Measurements from ENCODE around the gene TPP2.

Gene TPP2

DNA sequence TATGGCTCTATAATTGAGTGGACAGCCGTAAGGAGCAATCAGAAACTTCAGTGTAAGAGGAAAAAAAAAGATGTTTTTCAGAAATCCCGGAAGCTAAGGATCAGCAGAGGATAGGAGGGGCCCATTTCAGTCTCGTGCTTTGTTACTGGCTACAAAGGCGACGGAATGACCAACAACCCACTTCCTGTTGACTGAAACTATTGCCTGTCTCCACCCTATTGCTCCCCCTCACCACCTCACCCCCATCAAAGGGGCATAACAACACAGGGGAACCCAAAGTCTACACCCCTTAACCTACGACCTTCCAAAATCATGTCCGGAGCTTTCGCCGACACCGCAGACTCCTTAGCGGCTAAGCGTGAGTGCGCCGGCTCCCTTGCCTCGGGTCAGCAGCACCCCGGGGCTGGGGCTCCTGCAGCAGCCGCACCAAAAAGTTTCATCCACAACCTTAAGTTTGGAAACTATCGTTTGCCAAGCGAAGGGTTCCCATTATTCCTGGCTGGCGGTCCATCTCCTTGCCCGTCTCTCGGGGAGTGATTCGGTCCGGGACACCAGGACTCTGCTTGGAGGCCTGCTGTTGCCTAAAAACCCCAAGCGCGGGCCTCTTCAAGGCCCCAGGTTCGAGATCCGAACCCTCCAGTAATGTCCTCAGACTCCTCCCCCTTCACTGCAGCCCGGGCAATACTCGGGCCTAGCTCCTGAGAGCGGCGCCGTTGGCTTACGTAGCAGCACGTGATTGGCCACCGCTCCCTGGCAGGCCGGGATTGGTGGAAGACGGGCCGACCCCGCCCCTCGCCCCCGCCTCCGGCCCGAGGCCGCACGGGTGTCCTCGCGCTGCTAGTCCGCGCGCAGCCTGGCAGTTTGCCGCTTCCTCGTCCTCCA lies at the start of gene TPP2:
TPP2 (plus strand) TSS at position 840 of the 882 bp plus-strand sequence. CDS start 53 bp downstream, outside the sequence.
- peak; percentile 99 for DNase-seq (ENCODE audit: low spot score)

DNA sequence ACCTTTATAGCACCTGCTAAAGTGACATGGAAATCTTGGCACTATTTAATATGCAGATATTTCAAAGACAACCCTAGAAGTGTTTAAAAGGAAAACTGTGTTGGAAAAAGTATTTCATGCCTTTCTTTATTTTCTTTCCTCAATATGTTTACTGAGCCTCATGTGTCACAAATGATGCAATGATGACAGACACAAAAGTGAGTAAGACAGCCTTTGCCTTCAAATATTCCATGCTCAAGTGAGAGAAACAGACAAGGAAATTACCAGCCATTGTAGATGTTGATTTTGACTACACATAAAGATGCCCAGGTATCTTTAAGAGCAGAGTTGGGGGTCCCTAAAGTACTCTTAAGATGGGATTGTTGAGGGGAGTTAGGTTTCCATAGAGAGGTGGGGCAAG lies 48.0 kb upstream of the TPP2 start:
- peak; percentile 21 for DNase-seq (ENCODE audit: low spot score)

DNA sequence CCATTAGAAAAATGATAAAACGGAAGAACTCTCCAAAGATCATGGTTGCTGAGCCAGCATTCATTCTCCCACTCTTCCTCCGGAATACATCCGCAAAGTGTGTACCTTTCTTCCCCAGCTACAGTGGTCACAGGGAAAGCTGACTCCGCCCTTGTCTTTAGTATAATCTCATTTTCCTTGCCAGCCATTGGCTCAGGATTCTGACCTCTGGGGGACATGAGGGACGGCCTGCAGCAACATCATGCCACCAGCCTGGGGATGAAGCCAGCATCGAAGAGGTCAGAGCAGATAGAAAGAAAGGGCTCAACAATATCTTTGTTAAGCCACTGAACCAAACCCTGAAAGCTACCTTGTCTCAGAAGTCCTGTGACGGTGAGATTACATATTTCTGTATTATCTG lies 46.3 kb upstream of the TPP2 start:
- no peak for DNase-seq (ENCODE audit: low spot score)

DNA sequence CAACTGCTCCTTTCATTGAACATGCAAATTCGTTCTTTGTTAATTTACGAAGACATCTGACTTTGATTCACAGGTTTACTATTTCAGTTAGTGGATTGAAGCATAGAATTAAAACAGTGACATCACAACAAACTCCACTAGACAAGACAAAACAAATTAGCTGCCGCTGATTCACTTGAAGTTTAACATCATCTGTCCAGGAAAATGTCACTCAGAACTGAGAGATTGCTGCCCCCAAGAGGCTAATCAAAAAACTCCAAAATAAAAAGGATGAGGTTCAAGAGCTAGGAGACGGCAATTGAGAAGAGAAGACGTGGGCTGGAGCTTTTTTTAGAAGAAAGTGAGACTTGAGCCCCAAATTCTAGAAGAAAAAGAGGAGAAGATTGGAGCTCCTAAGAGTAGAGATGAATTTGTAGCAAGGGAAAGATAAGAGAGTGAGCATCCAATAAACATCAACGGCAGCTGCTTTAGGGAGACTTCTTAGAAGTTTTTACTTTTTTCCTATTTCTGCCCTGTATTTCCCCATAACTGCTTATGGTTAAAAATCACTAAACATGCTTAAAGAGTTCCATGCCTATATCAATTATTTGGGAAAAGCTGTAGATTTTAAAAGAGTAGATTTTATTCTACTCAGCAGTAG lies 40.8 kb upstream of the TPP2 start:
- peak; percentile 63 for DNase-seq (ENCODE audit: low spot score)

DNA sequence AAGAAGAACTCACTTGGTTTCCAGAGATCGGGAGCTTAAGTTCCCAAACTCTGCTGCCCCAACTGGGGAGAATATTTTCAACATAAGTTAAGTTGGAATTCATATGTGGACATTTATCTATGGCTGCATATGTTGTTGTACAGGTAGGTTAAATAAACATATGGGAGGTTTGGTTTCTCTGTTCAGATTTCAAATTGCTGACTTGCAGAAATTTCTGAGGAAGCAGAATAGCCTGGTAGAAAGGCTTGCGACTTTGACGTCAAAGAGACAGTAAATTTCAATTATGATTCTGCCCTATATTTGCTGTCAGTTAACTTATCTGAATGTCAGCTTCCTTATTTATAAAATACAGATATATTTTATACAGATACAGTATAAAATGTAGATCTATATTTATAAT lies 40.0 kb upstream of the TPP2 start:
- DNase-seq (ENCODE audit: low spot score), result no peak

DNA sequence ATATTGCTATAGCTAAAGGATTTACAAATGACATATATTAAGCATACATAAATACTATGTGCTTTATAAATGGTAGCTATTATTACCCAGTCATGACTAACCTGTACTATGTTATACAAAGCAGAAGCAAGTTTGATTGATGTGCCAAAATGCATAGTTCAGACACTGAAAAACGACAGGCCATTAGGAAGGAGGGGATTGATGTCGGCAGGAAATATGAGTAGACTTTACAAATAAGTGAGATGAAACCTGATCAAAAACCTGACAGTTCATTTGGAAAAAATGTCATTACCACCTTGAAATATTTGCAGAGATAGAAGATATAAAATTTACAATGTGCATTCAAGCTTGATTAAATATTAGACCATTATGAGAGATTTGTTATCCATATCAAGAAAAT lies 38.8 kb upstream of the TPP2 start:
- no peak for DNase-seq (ENCODE audit: low spot score)

DNA sequence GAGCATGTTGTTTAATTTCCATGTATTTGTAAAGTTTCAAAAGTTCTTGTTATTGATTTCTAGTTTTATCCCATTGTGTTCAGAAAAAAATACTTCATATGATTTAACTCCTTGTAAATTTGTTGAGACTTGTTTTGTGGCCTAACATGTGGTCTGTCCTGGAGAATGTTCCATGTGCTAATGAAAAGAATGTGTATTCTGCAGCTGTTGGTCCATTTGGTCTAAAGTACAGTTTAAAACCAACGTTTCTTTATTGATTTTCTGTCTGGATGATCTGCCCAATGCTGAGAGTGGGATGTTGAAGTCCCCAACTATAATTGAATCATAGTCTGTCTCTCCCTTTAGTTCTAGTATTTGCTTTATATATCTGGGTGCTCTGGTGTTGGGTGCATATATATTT lies 34.9 kb upstream of the TPP2 start:
- DNase-seq (ENCODE audit: low spot score), result no peak

DNA sequence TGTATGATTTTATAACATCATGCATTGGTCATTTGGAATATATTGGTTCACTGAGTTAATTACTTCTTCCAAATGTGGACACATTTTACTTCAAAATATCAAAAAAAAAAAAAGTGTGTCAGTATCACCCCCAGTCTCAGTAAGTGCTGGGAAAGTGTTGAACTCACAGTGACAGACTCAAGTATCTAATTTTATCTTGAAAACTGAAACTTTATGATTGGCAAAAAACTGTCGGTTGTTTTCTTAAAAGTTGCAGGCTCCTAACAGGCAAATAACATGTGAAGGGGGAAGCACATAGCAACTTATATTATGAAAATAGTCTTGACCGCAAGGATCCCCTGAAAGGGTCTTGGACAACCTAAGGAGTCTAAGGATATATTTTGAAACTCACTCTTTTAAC lies 33.5 kb upstream of the TPP2 start:
- no peak for DNase-seq (ENCODE audit: low spot score)

DNA sequence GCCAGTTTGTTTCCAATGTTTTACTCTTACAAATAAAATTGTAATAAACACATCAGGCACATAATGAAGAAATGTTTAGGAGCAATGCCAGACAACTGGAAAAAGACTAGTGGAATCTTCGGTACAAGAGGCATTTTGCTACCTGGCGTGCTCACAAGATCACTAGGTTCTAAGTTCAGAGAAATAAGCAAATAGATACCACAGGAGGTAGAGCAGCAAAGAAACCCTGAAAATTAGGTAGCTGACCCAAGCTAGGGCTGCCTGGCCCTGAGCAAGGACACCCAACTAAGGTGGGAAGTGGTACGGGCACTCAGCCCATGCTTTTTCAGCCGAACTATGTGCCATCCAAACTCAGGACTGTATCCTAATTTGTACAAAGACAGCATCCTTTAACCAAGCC lies 32.2 kb upstream of the TPP2 start:
- DNase-seq (ENCODE audit: low spot score), result no peak

DNA sequence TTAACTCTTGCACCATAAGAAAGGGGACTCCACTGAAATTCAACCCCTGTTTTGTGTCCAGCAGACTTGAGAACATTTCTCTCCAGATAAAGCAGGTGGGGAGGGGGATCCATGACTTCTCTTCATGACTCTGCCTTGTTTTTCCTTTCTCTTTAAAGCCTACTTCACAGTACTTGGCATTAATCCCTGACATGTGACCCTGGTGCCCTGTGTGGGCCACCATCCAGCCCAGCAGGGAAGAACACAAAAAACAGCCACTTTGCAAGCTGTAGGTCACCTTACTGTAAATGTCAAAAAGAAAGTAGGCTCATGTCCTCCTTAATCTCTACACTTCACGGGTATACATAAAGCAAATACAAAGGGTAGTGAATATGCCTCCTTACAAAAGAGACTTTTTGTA lies 30.3 kb upstream of the TPP2 start:
- no peak for DNase-seq (ENCODE audit: low spot score)

DNA sequence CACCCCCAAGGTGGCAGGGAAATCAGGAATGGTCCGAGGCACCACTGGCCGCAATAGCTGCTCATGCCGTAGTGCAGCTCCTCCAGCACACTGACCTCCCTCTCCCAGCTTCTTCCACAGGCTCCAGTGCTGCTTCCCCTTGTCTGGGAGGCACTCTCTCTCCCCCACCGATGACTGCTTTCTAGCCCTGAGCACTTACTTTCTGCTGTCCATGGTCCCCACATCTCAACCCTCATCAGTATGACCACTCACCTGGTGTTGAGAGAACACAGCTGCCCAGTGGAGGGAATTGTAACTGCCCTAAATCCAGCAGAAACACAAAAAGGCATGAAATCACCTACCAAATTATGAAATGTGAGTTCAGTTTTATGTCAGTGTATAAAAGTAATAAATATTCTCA lies 28.9 kb upstream of the TPP2 start:
- DNase-seq (ENCODE audit: low spot score), result no peak

DNA sequence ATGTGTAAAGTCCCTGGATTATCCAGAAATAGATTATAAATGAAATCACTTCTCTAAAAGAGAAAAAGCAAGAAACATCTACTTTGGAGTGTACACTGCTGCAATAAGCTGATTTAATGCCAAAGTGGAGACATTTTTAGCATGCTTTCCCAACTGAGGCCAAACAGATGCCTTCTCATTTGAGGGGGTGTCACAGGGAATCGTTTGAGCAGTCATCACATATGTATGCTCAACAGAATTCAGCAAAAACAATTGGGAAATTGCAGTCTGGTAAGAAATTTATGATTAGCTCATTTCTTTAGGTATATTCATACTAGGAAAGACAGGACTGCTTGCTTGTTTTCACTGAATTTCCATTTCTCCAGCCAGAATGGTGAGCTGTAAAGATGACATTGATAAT lies 27.3 kb upstream of the TPP2 start:
- no peak for DNase-seq (ENCODE audit: low spot score)

DNA sequence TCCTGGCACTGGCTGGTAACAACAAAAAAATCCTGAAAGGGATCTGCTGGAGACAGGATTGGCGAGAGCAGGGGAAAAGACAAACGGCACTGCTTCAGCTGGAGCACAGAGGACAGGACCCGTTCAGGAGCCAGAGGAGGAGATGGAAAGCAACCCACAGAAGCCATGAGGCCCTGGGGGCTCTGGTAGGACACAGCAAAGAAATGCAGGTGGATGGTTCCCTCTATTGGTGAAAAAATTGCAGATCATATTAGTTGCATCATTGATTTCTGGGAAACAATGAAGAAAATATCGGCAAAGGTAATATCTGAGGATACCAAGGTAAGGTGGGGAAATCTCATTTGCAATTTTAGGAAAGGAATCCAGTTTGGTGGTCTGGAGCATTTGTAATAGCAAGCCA lies 25.7 kb upstream of the TPP2 start:
- DNase-seq (ENCODE audit: low spot score), result no peak

DNA sequence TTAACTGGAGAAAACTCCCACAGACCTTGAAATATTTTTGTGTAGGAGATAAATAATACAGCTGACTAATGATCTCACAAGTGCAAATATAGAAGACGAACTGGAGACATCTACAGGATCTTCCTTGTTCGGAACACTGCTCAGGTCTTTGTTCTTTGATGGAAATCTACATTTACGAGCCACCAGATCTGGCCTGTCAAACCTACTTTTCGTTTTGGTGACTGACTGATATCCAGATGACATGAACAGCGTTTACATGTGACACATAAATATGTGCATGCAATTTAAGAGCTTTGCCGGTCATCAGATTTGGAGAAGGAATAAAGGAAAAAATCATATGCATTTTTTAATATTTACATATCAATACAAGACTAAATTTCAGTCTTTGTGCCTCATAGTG lies 24.5 kb upstream of the TPP2 start:
- DNase-seq (ENCODE audit: low spot score), result no peak

DNA sequence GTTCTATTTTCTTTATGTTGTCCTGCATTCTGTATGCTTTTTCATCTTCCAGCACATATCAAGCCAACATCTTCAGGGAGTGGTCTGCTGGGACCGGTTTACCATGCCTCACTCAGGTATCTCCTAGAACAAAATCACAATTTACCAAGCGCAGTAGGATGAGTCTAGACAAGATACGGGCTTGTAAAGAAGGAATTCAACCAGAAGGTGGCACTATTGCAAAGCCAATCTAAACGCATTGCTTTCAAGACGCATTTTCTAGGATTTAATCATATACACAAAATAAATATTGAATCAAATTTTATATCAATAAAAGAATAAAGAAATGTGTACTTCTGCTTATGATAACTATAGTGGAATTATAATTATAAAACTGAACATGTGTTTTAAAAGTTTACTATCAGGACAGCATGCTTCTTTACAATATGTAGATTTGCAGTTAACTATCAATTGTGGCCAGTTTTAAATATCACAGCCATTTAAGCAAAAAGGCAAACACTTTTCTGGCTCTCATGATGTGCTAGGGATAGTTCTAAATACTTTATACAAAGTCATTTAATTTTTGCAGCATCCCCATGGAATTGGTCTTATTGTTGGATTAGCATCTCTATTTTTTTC lies 16.1 kb upstream of the TPP2 start:
- DNase-seq (ENCODE audit: low spot score), result peak; percentile 69

DNA sequence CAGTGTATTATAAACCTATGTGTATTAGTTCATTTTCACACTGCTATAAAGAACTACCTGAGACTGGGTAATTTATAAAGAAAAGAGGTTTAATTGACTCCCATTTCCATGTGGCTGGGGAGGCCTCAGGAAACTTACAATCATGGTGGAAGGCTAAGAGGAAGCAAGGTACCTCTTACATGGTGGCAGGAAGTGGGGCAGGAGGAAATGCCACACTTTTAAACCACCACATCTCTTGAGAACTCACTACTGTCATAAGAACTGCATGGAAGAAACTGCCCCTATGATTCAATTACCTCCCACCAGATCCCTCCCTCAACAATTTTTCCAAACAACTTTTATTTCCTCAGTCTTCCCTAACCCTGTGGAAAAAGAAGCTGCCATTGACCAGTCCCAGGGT lies 14.5 kb upstream of the TPP2 start:
- no peak for DNase-seq (ENCODE audit: low spot score)

DNA sequence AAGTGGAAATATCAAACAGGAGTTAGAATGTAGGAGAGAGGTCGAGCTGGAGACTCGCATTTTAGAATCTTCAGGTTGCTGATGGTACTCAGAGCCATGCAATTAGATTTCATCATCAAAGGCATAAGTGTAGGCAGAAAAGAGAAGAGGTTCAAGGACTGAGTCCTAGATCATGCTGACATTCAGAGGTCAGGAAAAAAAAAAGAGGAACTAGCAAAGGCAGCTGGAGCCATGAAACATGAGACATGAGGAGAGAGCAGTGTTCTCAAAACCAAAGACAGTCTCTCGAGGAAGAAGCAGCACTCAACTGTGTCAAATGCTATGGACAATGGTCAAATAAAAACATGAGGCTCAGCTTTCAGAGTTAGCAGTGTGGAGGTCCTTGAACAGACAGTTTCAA lies 12.4 kb upstream of the TPP2 start:
- DNase-seq (ENCODE audit: low spot score), result no peak

DNA sequence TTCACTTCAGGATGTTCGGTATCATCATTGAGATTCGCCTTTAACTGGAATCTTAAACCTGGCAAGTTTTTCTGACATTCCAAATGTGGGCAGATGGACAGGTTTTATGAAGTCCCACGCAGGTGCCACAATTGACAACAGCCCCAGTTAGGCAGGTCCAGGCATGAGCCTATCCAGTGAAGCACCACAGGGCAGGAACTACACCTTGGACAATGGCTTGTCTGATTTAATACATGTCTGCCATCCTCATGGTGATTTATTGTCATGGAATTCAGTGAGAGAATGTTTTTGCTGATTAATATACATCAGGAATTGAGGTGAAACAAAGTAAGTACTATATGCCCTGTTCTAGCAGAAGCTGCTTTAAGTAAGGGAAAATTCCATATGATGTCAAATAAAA lies 10.2 kb upstream of the TPP2 start:
- no peak for DNase-seq (ENCODE audit: low spot score)

DNA sequence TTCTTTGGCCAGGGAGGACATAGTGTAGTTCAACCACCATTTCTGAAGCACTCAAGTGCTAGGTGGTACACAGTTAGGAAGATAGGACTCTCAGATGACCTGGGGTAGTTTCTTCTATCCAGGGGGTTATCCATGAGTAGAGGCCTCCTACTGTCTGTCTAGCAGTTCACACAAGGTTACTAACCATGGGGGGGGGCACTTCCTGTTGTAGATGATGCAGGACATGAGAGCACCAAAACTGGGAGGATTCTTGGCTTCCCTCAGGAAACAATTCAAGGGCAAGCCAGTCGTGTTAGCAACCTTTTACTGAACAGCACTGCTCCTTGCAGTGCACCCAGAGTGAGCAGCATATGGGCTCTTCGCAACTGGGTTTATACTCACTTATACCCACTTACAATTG lies 8.9 kb upstream of the TPP2 start:
- no peak for DNase-seq (ENCODE audit: low spot score)

DNA sequence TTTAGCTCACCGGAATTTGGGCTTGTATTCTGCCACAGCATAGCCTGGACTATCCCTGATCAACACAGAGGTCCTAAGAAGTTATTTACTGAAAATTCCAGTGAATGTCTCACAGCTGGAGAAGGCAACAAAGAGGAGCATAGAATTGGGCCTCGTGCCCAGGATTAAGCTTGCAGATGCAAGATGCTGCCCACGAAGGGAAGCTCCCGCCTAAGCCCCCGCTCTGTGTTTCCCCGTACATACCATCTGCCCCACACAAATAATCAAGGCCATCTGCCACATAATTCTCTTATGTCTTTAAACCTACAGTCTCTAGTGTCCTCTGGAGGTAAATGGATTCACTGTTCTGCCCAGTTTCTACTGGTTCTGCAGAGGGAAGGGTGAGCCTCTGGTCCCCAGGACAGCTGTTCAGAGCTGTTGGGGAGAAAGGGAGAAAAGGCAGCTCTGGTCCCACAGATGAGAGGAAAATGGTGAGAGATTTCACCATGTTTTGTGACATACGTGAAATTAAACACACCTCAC lies 7.4 kb upstream of the TPP2 start:
- no peak for DNase-seq (ENCODE audit: low spot score)

DNA sequence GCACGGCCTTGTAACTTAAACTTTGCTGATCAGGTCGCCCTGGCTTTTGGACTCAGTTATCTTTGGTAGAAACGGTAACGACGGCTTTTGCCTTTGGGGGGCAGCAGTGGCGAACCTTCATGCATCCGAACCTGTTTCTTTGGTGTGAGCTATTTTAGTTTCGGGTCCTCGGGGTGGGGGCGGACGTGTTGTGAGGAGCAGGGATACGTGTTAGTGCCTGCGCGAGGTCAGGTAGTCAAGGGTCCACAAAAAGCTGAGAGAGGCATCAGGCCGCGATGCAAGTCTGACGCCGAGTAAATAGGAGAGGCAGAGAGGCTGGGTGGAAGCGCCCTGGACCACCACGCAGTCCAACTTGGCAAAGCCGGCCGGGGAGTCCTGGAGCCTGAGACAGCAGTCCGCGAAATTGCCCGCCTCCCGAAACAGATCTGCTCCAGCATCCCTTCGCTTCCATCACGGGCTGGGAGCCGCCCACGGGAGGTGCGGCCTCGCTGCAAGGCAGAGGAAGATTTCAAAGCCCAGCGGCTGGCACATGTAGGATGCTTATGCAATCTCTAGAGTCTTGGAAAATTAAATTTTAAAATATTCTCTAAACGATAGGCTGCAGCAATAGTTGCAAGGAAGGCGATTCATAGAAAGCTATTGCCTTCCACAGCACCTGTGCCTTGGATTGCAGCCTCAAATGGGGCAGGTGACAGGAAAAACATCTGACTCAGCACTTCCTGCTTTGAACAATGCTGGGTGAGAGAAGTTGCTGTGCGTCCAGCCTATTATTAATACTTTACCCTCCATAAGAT lies 4.6 kb upstream of the TPP2 start:
- DNase-seq (ENCODE audit: low spot score), result peak; percentile 64

DNA sequence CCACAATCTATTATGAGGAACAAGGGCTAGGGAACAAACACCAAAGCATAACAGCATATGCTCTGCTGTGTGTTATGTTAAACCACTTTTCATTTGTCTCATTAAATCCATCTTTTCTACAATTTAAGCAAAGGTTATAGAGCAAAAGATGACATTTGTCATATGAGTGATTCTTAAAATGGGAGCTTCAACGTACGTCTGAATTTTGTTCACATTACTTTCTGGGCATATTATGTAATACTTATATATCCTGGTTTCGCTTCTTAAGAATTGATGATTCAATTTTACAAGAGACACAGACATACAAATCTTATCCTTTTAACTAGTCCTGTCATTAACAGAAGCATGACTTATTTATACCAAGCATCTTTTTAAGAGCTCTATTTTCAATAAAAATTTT lies 3.3 kb upstream of the TPP2 start:
- no peak for DNase-seq (ENCODE audit: low spot score)
